Measurements from ENCODE around the gene ERV3-1.

- TF ChIP-seq, protein P1, sequence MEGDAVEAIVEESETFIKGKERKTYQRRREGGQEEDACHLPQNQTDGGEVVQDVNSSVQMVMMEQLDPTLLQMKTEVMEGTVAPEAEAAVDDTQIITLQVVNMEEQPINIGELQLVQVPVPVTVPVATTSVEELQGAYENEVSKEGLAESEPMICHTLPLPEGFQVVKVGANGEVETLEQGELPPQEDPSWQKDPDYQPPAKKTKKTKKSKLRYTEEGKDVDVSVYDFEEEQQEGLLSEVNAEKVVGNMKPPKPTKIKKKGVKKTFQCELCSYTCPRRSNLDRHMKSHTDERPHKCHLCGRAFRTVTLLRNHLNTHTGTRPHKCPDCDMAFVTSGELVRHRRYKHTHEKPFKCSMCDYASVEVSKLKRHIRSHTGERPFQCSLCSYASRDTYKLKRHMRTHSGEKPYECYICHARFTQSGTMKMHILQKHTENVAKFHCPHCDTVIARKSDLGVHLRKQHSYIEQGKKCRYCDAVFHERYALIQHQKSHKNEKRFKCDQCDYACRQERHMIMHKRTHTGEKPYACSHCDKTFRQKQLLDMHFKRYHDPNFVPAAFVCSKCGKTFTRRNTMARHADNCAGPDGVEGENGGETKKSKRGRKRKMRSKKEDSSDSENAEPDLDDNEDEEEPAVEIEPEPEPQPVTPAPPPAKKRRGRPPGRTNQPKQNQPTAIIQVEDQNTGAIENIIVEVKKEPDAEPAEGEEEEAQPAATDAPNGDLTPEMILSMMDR (tag by site-specific recombination; IDR thresholded peaks at IDR 0.05): no peak
- TF ChIP-seq ZNF639 (tag by site-specific recombination; IDR thresholded peaks at IDR 0.05): no peak
These were observed 10.2 kb downstream of the ERV3-1 start for GRCh38 chr7:64996305-64996704.

All from HEK293 (cell line).